GM23338 (cell line): ENCODE data around the gene MFAP5. TPM values are rescaled to one million over a fixed set of nuclear protein-coding genes. Genes with fewer than 3 reads are reported as not detected.

Source experiments
- ATAC-seq: fragments of 200-7000 bp; cut with Tn5 transposase; 3 replicates; pipeline ENCODE4 v1.9.1; 2020
- DNase-seq: peaks from one replicate; pipeline ENCODE4 v3.0.0-alpha.2; 2015; ENCODE audit warnings: low spot score
- H2AFZ ChIP-seq: fragments of 200-600 bp; sonication (generic); 2 replicates; pipeline ENCODE4 v1.8.0; 2016; ENCODE audit warnings: antibody characterized with exemption, mild to moderate bottlenecking, moderate library complexity
- H3F3A ChIP-seq: fragments of 200-600 bp; sonication (generic); replicated peaks from 2 replicates; pipeline ENCODE4 v1.8.0; 2017; ENCODE audit warnings: antibody characterized with exemption, mixed run types, low read depth
- H3K27ac ChIP-seq: fragments of 200-600 bp; sonication (generic); 2 replicates; pipeline ENCODE4 v1.6.1; 2016; ENCODE audit warnings: low read depth
- H3K27me3 ChIP-seq: fragments of 200-600 bp; sonication (generic); 2 replicates; pipeline ENCODE4 v1.8.0; 2016; ENCODE audit warnings: mild to moderate bottlenecking, mixed run types, moderate library complexity; ENCODE audit not compliant: insufficient read depth
- H3K36me3 ChIP-seq: fragments of 200-600 bp; sonication (generic); 2 replicates; pipeline ENCODE4 v1.8.0; 2016; ENCODE audit warnings: mild to moderate bottlenecking; ENCODE audit not compliant: insufficient read depth
- H3K4me1 ChIP-seq: fragments of 200-600 bp; sonication (generic); 2 replicates; pipeline ENCODE4 v1.8.0; 2016; ENCODE audit warnings: mild to moderate bottlenecking, moderate library complexity; ENCODE audit not compliant: insufficient read depth
- H3K4me2 ChIP-seq: fragments of 200-600 bp; sonication (generic); 2 replicates; pipeline ENCODE4 v1.7.1; 2017; ENCODE audit warnings: mixed run types
- H3K4me3 ChIP-seq: fragments of 200-600 bp; sonication (generic); 2 replicates; pipeline ENCODE4 v1.6.1; 2016; ENCODE audit warnings: mixed run types
- H3K79me2 ChIP-seq: fragments of 200-600 bp; sonication (generic); replicated peaks from 2 replicates; pipeline ENCODE4 v1.8.0; 2017; ENCODE audit warnings: mild to moderate bottlenecking; ENCODE audit not compliant: insufficient read depth
- H3K9me2 ChIP-seq: fragments of 200-600 bp; sonication (generic); 2 replicates; pipeline ENCODE4 v1.8.0; 2017; ENCODE audit not compliant: insufficient read depth
- H4K20me1 ChIP-seq: fragments of 200-600 bp; sonication (generic); replicated peaks from 2 replicates; pipeline ENCODE4 v1.8.0; 2017; ENCODE audit warnings: mild to moderate bottlenecking; ENCODE audit not compliant: insufficient read depth
- H3K27ac Mint-ChIP-seq: 2 replicates; pipeline ENCODE4 v1.8.0; 2020; ENCODE audit warnings: inconsistent platforms, mild to moderate bottlenecking, moderate library complexity, mixed read lengths
- H3K27me3 Mint-ChIP-seq: 3 replicates; pipeline ENCODE4 v1.8.0; 2022; ENCODE audit warnings: low read depth, mild to moderate bottlenecking, moderate library complexity, mixed read lengths, inconsistent platforms; ENCODE audit not compliant: insufficient read depth, poor library complexity
- H3K36me3 Mint-ChIP-seq: 3 replicates; pipeline ENCODE4 v1.8.0; 2021; ENCODE audit warnings: low read depth, mild to moderate bottlenecking, inconsistent platforms, moderate library complexity, mixed read lengths
- H3K4me1 Mint-ChIP-seq: 3 replicates; pipeline ENCODE4 v1.8.0; 2020; ENCODE audit warnings: mild to moderate bottlenecking, inconsistent platforms, mixed read lengths
- H3K4me3 Mint-ChIP-seq: 3 replicates; pipeline ENCODE4 v1.8.0; 2021; ENCODE audit warnings: moderate library complexity, mild to moderate bottlenecking, inconsistent platforms, mixed read lengths
- H3K9me3 Mint-ChIP-seq: 3 replicates; pipeline ENCODE4 v1.8.0; 2020; ENCODE audit warnings: moderate library complexity, mild to moderate bottlenecking, inconsistent platforms, mixed read lengths
- CTCF ChIP-seq, 2 experiments: fragments of 200-600 bp in 1 of 2; sonication (generic) in 1 of 2; conservative IDR thresholded peaks; 2 replicates each; pipeline versions ENCODE4 v1.5.1 to v1.6.1; 2016 to 2017; ENCODE audit warnings: antibody characterized with exemption in 2 of 2, low read depth in 2 of 2, mild to moderate bottlenecking in 2 of 2, moderate library complexity in 1 of 2
- EZH2phosphoT487 ChIP-seq: fragments of 200-600 bp; sonication (generic); IDR thresholded peaks from one replicate; pipeline ENCODE4 v1.8.1; 2018; ENCODE audit warnings: antibody characterized with exemption; ENCODE audit not compliant: unreplicated experiment
- JUNB ChIP-seq: IDR thresholded peaks from one replicate; pipeline ENCODE4 v1.6.1; 2016; ENCODE audit warnings: antibody characterized with exemption; ENCODE audit not compliant: unreplicated experiment
- NANOG ChIP-seq: IDR thresholded peaks from 2 replicates; pipeline ENCODE4 v1.6.1; 2016; ENCODE audit warnings: antibody characterized with exemption, borderline replicate concordance
- REST ChIP-seq: IDR thresholded peaks from one replicate; pipeline ENCODE4 v1.6.1; 2018; ENCODE audit warnings: antibody characterized with exemption; ENCODE audit not compliant: unreplicated experiment
- STAT1 ChIP-seq: IDR thresholded peaks from one replicate; pipeline ENCODE4 v1.6.1; 2016; ENCODE audit warnings: antibody characterized with exemption; ENCODE audit not compliant: unreplicated experiment
- ZNF114 ChIP-seq: fragments of 250-450 bp; sonication (Bioruptor Pico); IDR thresholded peaks from 2 replicates; pipeline ENCODE4 v1.5.0; 2020; ENCODE audit warnings: mild to moderate bottlenecking, moderate library complexity
- polyA plus RNA-seq: library from polyadenylated mRNA; unstranded; fragments of >200 nt; fragmentation: Nextera tagmentation; extraction: Ambion mirVana; gene quantifications from 2 replicates; pipeline ENCODE4 v1.2.1, GENCODE V29; 2016
- total RNA-seq: library from RNA; depleted of rRNA; stranded (reverse); fragments of >200 nt; shearing (Covaris generic); gene quantifications from 2 replicates; pipeline ENCODE4 v1.2.3, GENCODE V29; 2014
- TF ChIP-seq, protein P1 (sequence below): fragments of 250-450 bp; sonication (Bioruptor Pico); IDR thresholded peaks from 2 replicates; pipeline ENCODE4 v1.5.0; 2020; ENCODE audit warnings: mild to moderate bottlenecking, moderate library complexity

Gene MFAP5
- total and polyA plus RNA-seq, 2 experiments from 2014 or later = 0.68 to 0.90 TPM

GRCh38 chr12:8622646-8623045, 40.0 kb downstream of the MFAP5 start:
- H3K9me3 Mint-ChIP-seq = peaks cover 39% of the 10 kb centered on the region
- H3K4me3 Mint-ChIP-seq = no peak overlapping the region
- no peaks in the 10 kb centered on the region for H3K36me3 ChIP-seq
- H3K27ac ChIP-seq = no peak overlapping the region
- H3K9me2 ChIP-seq = 0 out of 2 replicates have a peak, but pooled peaks cover 3% of the 10 kb centered on the region
- no peaks in the 10 kb centered on the region for H3K27me3 ChIP-seq
- H3F3A ChIP-seq = no peaks in the 10 kb centered on the region
- H3K4me1 ChIP-seq = 0 out of 2 replicates have a peak, but pooled peaks cover 2% of the 10 kb centered on the region
- H2AFZ ChIP-seq = peak overlapping the region; percentile 69; the same call in 1 of the 2 replicates
- no peak for ATAC-seq
- H3K4me1 Mint-ChIP-seq = peaks cover under 1% of the 10 kb centered on the region; the same call in 1 of the 3 replicates
- H3K27me3 Mint-ChIP-seq = peaks cover 1% of the 10 kb centered on the region
- H3K27ac Mint-ChIP-seq = no peak overlapping the region; the same call in 1 of the 2 replicates
- no peaks in the 10 kb centered on the region for H3K79me2 ChIP-seq
- no peak for TF ChIP-seq STAT1
- TF ChIP-seq JUNB = no peak
- no peak for TF ChIP-seq CTCF (conservative IDR thresholded peaks at IDR 0.05; ENCODE audit: low read depth in 2 of 2)
- H4K20me1 ChIP-seq = no peaks in the 10 kb centered on the region
- H3K36me3 Mint-ChIP-seq = peaks cover 23% of the 10 kb centered on the region
- no peak overlapping the region for H3K4me2 ChIP-seq
- no peak overlapping the region for H3K4me3 ChIP-seq
- no peak for DNase-seq

GRCh38 chr12:8615206-8615605, 47.4 kb downstream of the MFAP5 start:
- Mint-ChIP-seq H3K4me3 (no peak overlapping the region), H3K4me1 (peaks cover 5% of the 10 kb centered on the region; the same call in 2 of the 3 replicates)
- H3K27me3 ChIP-seq = no peaks in the 10 kb centered on the region
- TF ChIP-seq STAT1 (no peak), REST (no peak), NANOG (no peak), JUNB (no peak), EZH2phosphoT487 (no peak), ZNF114 (CRISPR knock-in tag) (no peak)
- TF ChIP-seq, protein P1, sequence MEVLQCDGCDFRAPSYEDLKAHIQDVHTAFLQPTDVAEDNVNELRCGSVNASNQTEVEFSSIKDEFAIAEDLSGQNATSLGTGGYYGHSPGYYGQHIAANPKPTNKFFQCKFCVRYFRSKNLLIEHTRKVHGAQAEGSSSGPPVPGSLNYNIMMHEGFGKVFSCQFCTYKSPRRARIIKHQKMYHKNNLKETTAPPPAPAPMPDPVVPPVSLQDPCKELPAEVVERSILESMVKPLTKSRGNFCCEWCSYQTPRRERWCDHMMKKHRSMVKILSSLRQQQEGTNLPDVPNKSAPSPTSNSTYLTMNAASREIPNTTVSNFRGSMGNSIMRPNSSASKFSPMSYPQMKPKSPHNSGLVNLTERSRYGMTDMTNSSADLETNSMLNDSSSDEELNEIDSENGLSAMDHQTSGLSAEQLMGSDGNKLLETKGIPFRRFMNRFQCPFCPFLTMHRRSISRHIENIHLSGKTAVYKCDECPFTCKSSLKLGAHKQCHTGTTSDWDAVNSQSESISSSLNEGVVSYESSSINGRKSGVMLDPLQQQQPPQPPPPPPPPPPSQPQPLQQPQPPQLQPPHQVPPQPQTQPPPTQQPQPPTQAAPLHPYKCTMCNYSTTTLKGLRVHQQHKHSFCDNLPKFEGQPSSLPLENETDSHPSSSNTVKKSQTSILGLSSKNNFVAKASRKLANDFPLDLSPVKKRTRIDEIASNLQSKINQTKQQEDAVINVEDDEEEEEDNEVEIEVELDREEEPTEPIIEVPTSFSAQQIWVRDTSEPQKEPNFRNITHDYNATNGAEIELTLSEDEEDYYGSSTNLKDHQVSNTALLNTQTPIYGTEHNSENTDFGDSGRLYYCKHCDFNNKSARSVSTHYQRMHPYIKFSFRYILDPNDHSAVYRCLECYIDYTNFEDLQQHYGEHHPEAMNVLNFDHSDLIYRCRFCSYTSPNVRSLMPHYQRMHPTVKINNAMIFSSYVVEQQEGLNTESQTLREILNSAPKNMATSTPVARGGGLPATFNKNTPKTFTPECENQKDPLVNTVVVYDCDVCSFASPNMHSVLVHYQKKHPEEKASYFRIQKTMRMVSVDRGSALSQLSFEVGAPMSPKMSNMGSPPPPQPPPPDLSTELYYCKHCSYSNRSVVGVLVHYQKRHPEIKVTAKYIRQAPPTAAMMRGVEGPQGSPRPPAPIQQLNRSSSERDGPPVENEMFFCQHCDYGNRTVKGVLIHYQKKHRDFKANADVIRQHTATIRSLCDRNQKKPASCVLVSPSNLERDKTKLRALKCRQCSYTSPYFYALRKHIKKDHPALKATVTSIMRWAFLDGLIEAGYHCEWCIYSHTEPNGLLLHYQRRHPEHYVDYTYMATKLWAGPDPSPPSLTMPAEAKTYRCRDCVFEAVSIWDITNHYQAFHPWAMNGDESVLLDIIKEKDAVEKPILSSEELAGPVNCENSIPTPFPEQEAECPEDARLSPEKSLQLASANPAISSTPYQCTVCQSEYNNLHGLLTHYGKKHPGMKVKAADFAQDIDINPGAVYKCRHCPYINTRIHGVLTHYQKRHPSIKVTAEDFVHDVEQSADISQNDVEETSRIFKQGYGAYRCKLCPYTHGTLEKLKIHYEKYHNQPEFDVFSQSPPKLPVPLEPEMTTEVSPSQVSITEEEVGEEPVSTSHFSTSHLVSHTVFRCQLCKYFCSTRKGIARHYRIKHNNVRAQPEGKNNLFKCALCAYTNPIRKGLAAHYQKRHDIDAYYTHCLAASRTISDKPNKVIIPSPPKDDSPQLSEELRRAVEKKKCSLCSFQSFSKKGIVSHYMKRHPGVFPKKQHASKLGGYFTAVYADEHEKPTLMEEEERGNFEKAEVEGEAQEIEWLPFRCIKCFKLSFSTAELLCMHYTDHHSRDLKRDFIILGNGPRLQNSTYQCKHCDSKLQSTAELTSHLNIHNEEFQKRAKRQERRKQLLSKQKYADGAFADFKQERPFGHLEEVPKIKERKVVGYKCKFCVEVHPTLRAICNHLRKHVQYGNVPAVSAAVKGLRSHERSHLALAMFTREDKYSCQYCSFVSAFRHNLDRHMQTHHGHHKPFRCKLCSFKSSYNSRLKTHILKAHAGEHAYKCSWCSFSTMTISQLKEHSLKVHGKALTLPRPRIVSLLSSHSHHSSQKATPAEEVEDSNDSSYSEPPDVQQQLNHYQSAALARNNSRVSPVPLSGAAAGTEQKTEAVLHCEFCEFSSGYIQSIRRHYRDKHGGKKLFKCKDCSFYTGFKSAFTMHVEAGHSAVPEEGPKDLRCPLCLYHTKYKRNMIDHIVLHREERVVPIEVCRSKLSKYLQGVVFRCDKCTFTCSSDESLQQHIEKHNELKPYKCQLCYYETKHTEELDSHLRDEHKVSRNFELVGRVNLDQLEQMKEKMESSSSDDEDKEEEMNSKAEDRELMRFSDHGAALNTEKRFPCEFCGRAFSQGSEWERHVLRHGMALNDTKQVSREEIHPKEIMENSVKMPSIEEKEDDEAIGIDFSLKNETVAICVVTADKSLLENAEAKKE (CRISPR knock-in tag) = no peak

More at GRCh38 chr12:8615206-8615605, 47.4 kb downstream of the MFAP5 start:
- ATAC-seq (no peak), DNase-seq (no peak)
- Histone ChIP-seq H4K20me1 (no peaks in the 10 kb centered on the region), H3K4me3 (no peak overlapping the region), H3F3A (no peaks in the 10 kb centered on the region), H2AFZ (no peak overlapping the region), H3K9me2 (0 out of 2 replicates have a peak, but pooled peaks cover 3% of the 10 kb centered on the region), H3K4me1 (0 out of 2 replicates have a peak, but pooled peaks cover 4% of the 10 kb centered on the region), H3K27ac (no peak overlapping the region), H3K4me2 (no peak overlapping the region), H3K36me3 (no peaks in the 10 kb centered on the region), H3K79me2 (no peaks in the 10 kb centered on the region)
- Mint-ChIP-seq H3K27ac (no peak overlapping the region), H3K9me3 (peaks cover 2% of the 10 kb centered on the region; the same call in 2 of the 3 replicates), H3K36me3 (no peaks in the 10 kb centered on the region), H3K27me3 (no peaks in the 10 kb centered on the region)
